Measurements from ENCODE around the gene ME3.

The ME3 gene

DNA sequence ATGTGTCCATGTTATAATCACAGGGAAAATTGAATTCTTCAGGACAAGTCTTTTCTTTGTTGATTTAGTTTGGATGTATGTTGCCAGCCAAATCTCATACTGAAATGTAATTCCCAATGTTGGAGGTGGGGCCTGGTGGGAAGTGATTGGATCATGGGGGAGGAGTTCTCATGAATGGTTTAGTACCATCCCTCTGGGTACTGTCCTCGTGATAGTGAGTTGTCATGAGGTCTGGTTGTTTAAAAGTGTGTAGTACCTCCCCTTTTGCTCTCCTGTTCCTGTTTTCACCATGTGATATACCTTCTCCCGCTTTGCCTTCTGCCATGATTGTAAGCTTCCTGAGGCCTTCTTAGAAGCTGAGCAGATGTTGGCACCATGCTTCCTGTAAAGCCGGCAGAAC is 197.4 kb downstream of the ME3 start:
- Histone ChIP-seq H3K36me3 (ENCODE audit: control insufficient read depth, insufficient read depth, low read length) (no peaks in the 10 kb centered on the region), H3K27me3 (replicated peaks; ENCODE audit: control insufficient read depth, insufficient read depth, low read length) (no peaks in the 10 kb centered on the region), H3K4me3 (replicated peaks; ENCODE audit: low read depth, low read length) (no peak overlapping the region)
- no peak for DNase-seq (ENCODE audit: extremely low read depth, insufficient read length)
- TF ChIP-seq, protein P1, sequence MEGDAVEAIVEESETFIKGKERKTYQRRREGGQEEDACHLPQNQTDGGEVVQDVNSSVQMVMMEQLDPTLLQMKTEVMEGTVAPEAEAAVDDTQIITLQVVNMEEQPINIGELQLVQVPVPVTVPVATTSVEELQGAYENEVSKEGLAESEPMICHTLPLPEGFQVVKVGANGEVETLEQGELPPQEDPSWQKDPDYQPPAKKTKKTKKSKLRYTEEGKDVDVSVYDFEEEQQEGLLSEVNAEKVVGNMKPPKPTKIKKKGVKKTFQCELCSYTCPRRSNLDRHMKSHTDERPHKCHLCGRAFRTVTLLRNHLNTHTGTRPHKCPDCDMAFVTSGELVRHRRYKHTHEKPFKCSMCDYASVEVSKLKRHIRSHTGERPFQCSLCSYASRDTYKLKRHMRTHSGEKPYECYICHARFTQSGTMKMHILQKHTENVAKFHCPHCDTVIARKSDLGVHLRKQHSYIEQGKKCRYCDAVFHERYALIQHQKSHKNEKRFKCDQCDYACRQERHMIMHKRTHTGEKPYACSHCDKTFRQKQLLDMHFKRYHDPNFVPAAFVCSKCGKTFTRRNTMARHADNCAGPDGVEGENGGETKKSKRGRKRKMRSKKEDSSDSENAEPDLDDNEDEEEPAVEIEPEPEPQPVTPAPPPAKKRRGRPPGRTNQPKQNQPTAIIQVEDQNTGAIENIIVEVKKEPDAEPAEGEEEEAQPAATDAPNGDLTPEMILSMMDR (IDR thresholded peaks at IDR 0.05; ENCODE audit: insufficient read depth, low read length, poor library complexity, severe bottlenecking) = no peak

DNA sequence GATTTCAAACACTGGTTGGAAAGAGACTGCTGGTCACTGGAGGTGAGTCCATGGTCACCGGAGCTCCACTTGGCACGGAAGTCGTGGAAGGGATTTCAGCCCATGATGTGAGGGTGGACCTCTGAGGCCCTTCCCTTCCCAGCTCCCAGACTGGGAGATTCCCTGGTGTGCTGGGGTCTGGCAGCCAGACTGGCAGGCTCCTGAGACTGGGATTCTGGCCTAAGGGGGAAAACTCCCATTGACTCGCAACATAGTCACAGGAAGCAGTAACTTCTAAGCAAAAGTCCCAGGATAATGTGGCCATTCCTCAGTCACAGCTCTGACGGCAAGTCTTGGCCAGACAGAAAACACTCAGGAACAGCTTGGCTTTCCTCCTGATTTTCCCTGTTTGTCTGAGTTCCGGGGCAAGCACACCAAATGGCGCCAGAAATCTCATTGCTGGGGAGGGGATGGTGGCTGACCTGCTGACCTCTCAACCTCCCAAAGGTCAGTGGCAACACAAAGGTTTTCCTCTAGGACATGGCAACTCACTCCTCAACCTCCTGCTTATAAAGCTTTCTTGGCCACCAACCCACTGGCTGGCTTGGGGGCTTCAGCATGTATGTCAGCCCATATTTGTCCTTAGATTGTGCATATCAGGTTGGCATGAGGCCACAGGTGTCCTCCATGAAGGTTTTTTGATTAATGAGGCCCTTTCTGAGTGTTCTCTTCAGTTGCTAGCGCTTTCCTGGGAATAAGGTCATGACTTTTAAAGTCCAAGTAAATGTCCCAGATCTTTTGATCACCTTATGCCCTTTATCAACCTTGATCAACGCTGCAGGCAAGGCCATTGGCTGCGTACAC is 198.2 kb downstream of the ME3 start:
- Histone ChIP-seq H3K36me3 (ENCODE audit: control insufficient read depth, insufficient read depth, low read length) (no peaks in the 10 kb centered on the region), H3K4me3 (replicated peaks; ENCODE audit: low read depth, low read length) (no peak overlapping the region), H3K27me3 (replicated peaks; ENCODE audit: control insufficient read depth, insufficient read depth, low read length) (no peaks in the 10 kb centered on the region; the same call in 1 of the 2 replicates)
- DNase-seq (ENCODE audit: extremely low read depth, insufficient read length) = no peak
- TF ChIP-seq, protein P1 (IDR thresholded peaks at IDR 0.05; ENCODE audit: insufficient read depth, low read length, poor library complexity, severe bottlenecking) = no peak

DNA sequence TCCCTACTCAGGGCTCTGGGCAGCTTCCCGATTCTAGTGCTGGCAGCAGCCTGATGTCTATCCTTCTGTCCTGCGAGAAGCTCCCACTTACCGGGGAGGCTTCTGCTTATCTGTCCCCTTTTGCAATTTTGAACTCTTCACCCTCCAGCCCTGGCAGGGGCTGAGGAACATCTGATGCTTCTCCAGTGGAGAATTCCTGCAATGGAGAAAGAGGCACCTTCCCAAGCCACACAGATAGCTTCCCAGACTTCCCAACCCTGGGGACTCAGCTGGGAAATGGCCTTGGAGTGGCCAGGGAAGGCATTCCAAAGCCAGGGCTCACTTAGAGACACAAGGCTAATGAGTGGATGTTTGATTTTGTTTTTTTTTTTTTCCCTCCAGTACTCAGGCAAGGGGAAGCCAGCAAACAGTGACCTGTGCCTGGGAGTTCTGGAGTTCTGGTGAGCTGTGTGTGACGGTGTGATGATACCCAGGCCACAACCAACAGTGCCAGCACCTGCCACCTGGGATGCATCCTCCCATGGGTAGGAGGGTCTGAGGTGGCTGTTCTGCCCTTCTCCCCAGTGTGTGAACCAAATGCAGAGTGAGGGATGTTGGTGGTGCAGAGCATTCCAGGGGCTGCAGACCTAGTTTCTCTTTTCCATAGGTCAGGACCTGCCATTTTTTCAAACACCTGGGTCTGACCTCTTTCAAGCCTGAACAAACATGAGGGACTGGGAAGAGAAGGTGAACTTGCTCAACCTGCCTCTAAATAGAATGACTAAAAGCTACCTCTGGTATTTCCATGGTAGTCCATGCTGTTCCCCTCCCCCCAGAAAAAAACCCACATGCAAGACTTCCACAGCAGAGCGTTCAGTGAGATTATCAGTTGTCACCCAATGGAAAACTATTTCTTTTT is 202.7 kb downstream of the ME3 start:
- Histone ChIP-seq H3K4me3 (replicated peaks; ENCODE audit: low read depth, low read length) (no peak overlapping the region), H3K27me3 (replicated peaks; ENCODE audit: control insufficient read depth, insufficient read depth, low read length) (no peaks in the 10 kb centered on the region; the same call in 1 of the 2 replicates), H3K36me3 (ENCODE audit: control insufficient read depth, insufficient read depth, low read length) (no peaks in the 10 kb centered on the region)
- TF ChIP-seq, protein P1 (IDR thresholded peaks at IDR 0.05; ENCODE audit: insufficient read depth, low read length, poor library complexity, severe bottlenecking) = no peak
- no peak for DNase-seq (ENCODE audit: extremely low read depth, insufficient read length)

DNA sequence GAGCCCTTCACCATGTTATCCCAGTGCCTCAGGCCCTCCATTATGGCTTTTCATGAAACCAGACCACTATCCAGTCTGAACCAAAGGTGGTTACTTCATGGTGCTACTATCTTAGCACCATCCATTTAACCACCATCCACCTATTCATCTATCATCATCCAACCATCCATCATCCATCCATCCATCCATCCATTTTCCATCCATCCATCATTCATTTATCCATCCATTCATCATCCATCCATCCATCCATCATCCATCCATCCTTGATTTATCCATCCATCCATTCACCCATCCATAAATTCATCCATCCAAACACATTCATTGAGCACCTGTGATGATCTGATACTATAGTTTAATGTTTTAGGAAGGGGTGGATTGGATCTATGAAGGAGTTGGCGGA is 204.2 kb downstream of the ME3 start:
- Histone ChIP-seq H3K36me3 (ENCODE audit: control insufficient read depth, insufficient read depth, low read length) (no peaks in the 10 kb centered on the region), H3K27me3 (replicated peaks; ENCODE audit: control insufficient read depth, insufficient read depth, low read length) (no peaks in the 10 kb centered on the region; the same call in 1 of the 2 replicates), H3K4me3 (replicated peaks; ENCODE audit: low read depth, low read length) (no peak overlapping the region)
- TF ChIP-seq, protein P1 (IDR thresholded peaks at IDR 0.05; ENCODE audit: insufficient read depth, low read length, poor library complexity, severe bottlenecking) = no peak
- DNase-seq (ENCODE audit: extremely low read depth, insufficient read length) = no peak

DNA sequence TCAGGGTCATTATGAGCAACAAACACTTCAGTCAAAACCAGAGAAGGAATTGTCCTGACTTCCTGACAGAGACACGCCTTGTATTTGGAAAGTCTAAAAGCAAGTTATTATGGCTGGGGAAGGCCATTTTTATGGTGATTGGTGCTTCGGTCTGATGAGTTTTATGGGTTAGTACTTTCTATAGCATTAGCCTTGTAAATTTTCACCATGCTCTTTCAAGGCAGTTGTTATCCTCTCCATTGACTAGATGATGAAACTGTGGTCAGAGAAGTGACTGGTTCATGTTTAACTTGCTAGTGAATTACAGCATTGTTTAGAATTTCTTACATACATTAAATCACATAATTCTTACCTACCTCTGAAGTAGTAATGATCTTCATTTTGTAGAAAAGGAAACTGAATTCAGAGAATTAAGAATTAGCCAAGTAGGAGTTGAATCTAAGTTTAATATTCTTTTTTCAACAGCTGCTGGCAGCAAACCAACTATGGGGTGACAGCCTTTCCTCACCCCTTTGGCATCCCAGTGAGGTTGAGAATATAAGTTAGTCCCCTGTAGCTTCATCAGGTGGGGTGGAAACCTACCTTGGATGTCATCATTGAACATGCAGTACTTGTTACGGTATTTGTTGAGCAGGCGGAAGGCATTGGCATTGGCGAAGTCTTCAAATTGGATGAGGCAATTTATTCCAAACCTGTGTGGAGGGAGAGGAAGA is 207.8 kb downstream of the ME3 start:
- no peak for DNase-seq (ENCODE audit: extremely low read depth, insufficient read length)
- TF ChIP-seq, protein P1 (IDR thresholded peaks at IDR 0.05; ENCODE audit: insufficient read depth, low read length, poor library complexity, severe bottlenecking) = no peak
- no peaks in the 10 kb centered on the region for H3K36me3 ChIP-seq (ENCODE audit: control insufficient read depth, insufficient read depth, low read length)
- no peak overlapping the region for H3K4me3 ChIP-seq (replicated peaks; ENCODE audit: low read depth, low read length)
- H3K27me3 ChIP-seq (replicated peaks; ENCODE audit: control insufficient read depth, insufficient read depth, low read length) = no peaks in the 10 kb centered on the region

Measured in GM06990 (cell line).